HepG2 (cell line): Measurements from ENCODE around the gene FAHD2A. TPM values are rescaled to one million over a fixed set of nuclear protein-coding genes. Genes with fewer than 3 reads are reported as not detected.

Source experiments
- CEBPB ChIP-seq: IDR thresholded peaks from 2 replicates; pipeline ENCODE4 v1.6.1; 2011; ENCODE audit warnings: low read depth, low read length, improper control_type of control experiment, borderline replicate concordance
- CEBPZ ChIP-seq: IDR thresholded peaks from 2 replicates; pipeline ENCODE4 v1.6.1; 2012; ENCODE audit warnings: low read length, improper control_type of control experiment
- MIER3 ChIP-seq: IDR thresholded peaks from 2 replicates; pipeline ENCODE4 v1.6.1; 2016; ENCODE audit warnings: missing compliant biosample characterization, borderline replicate concordance
- NFYC ChIP-seq: IDR thresholded peaks from 2 replicates; pipeline ENCODE4 v1.6.1; 2016; ENCODE audit warnings: missing genetic modification reagents, missing compliant biosample characterization
- NR0B2 ChIP-seq: sonication (generic); formaldehyde crosslinking; IDR thresholded peaks from 2 replicates; pipeline ENCODE4 v1.4.0; 2020; ENCODE audit warnings: mild to moderate bottlenecking, missing genetic modification reagents
- RXRA ChIP-seq: sonication (generic); formaldehyde crosslinking; IDR thresholded peaks from 2 replicates; pipeline ENCODE4 v1.5.1; 2020; ENCODE audit warnings: missing genetic modification reagents
- SKIL ChIP-seq: sonication (generic); formaldehyde crosslinking; IDR thresholded peaks from 2 replicates; pipeline ENCODE4 v1.8.0; 2022; ENCODE audit warnings: missing genetic modification reagents, mild to moderate bottlenecking, moderate library complexity, borderline replicate concordance
- SRY ChIP-seq: sonication (generic); formaldehyde crosslinking; IDR thresholded peaks from 2 replicates; pipeline ENCODE4 v1.8.0; 2022; ENCODE audit warnings: mild to moderate bottlenecking, missing genetic modification reagents
- ZFP62 ChIP-seq: sonication (generic); formaldehyde crosslinking; IDR thresholded peaks from 2 replicates; pipeline ENCODE4 v1.4.0; 2020; ENCODE audit warnings: missing genetic modification reagents
- ZNF235 ChIP-seq: sonication (generic); formaldehyde crosslinking; IDR thresholded peaks from 2 replicates; pipeline ENCODE4 v1.8.1; 2023; ENCODE audit warnings: mild to moderate bottlenecking, missing genetic modification reagents, borderline replicate concordance
- ZNF263 ChIP-seq: sonication (generic); formaldehyde crosslinking; IDR thresholded peaks from 2 replicates; pipeline ENCODE4 v1.4.0; 2020; ENCODE audit warnings: missing genetic modification reagents
- ZNF318 ChIP-seq: sonication (generic); formaldehyde crosslinking; IDR thresholded peaks from 2 replicates; pipeline ENCODE4 v1.4.0; 2020; ENCODE audit warnings: mild to moderate bottlenecking, missing genetic modification reagents
- ZNF557 ChIP-seq: sonication (generic); formaldehyde crosslinking; IDR thresholded peaks from 2 replicates; pipeline ENCODE4 v1.4.0; 2020; ENCODE audit warnings: missing genetic modification reagents
- ZNF619 ChIP-seq: sonication (generic); formaldehyde crosslinking; IDR thresholded peaks from 2 replicates; pipeline ENCODE4 v1.4.0; 2020; ENCODE audit warnings: mild to moderate bottlenecking, missing genetic modification reagents
- polyA plus RNA-seq, 8 experiments: library from polyadenylated mRNA; depleted of rRNA in 3 of 8; stranded (reverse) in 7 of 8; unstranded in 1 of 8; fragments of >200 nt; fragmentation: Illumina TruSeq in 4 of 8; extraction: Trizol in 4 of 8; gene quantifications; 2 replicates each; pipeline versions ENCODE4 v1.2.1 to v1.2.3, GENCODE V29; 2011 to 2016; ENCODE audit warnings: low read depth in 4 of 8, missing spikeins in 1 of 8, mixed read lengths in 1 of 8; ENCODE audit not compliant: insufficient read depth in 1 of 8
- total RNA-seq, 5 experiments: library from RNA; depleted of rRNA; stranded (reverse); fragments of >200 nt; fragmentation: Illumina TruSeq; extraction: Trizol; gene quantifications; 2 replicates each; pipeline ENCODE4 v1.2.3, GENCODE V29; 2016; ENCODE audit warnings: low read depth in 1 of 5

The FAHD2A gene
- total and polyA plus RNA-seq, 2 of the 13 experiments (the other 11 are each of a cell fraction or from before 2014, with no cell fraction given), result 34.0 to 44.2 TPM

GRCh38 chr2:95392730-95393455 lies 9.6 kb upstream of the FAHD2A start (continued):
- no peak for TF ChIP-seq CEBPZ
- no peak for TF ChIP-seq ZNF235
- TF ChIP-seq ZNF557 (CRISPR knock-in tag), result no peak
- peak; percentile 66 for TF ChIP-seq ZNF263
- TF ChIP-seq SKIL, result no peak
- TF ChIP-seq RXRA (CRISPR knock-in tag), result no peak
- no peak for TF ChIP-seq ZNF318 (CRISPR knock-in tag)
- TF ChIP-seq NFYC (CRISPR knock-in tag), result no peak
- no peak for TF ChIP-seq MIER3 (CRISPR knock-in tag)
- no peak for TF ChIP-seq ZFP62
- TF ChIP-seq NR0B2, result no peak
- TF ChIP-seq SRY (CRISPR knock-in tag), result no peak
- peak; percentile 92 for TF ChIP-seq CEBPB
- TF ChIP-seq ZNF619 (CRISPR knock-in tag), result no peak
